ENCODE data around the gene OR6B3.

OR6B3 gene

DNA sequence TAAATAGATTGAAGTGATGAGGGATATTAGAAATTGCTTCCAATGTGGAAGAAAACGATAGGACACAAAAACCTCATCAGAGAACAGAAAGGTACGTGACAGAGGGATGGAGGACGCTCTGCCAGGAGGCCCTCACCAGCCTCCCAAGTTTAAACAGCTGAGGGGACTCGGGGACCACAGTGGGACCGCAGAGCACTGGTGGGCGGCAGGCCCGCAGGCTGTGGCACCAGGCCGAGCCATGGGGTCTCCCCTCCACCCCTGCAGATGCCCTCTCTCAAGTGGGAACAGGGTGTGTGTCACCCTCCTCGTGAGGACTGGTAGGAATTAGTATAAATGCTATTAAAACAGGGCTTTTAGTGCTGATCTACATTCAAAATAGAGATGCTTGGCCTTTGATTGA lies 39.0 kb downstream of the OR6B3 start:
- TF ChIP-seq YY1 (IDR thresholded peaks at IDR 0.05; ENCODE audit: insufficient read depth, insufficient read length) (no peak), ZNF274 (IDR thresholded peaks at IDR 0.05; ENCODE audit: low read depth, low read length) (no peak), SUZ12 (IDR thresholded peaks at IDR 0.05; ENCODE audit: extremely low read depth, insufficient read depth, insufficient read length) (no peak)
- Histone ChIP-seq H3K36me3 (ENCODE audit: insufficient read depth, insufficient read length, low read length) (peaks cover 96% of the 10 kb centered on the region), H3K9me3 (ENCODE audit: insufficient read depth, low read length) (no peaks in the 10 kb centered on the region), H3K4me3 (ENCODE audit: insufficient read length, low read depth) (no peak overlapping the region), H3K9ac (ENCODE audit: insufficient read length, low read depth) (no peak overlapping the region), H3K4me1 (ENCODE audit: insufficient read depth, insufficient read length) (no peaks in the 10 kb centered on the region), H3K27me3 (ENCODE audit: insufficient read depth, insufficient read length) (no peaks in the 10 kb centered on the region)
- no peak for DNase-seq (ENCODE audit: low read depth, low spot score)

- Histone ChIP-seq H3K27me3 (ENCODE audit: insufficient read depth, insufficient read length) (no peaks in the 10 kb centered on the region), H3K4me1 (ENCODE audit: insufficient read depth, insufficient read length) (no peaks in the 10 kb centered on the region), H3K36me3 (ENCODE audit: insufficient read depth, insufficient read length, low read length) (peaks cover 96% of the 10 kb centered on the region), H3K9ac (ENCODE audit: insufficient read length, low read depth) (no peak overlapping the region), H3K9me3 (ENCODE audit: insufficient read depth, low read length) (no peaks in the 10 kb centered on the region), H3K4me3 (ENCODE audit: insufficient read length, low read depth) (no peak overlapping the region)
- TF ChIP-seq YY1 (IDR thresholded peaks at IDR 0.05; ENCODE audit: insufficient read depth, insufficient read length), result no peak
- no peak for TF ChIP-seq ZNF274 (IDR thresholded peaks at IDR 0.05; ENCODE audit: low read depth, low read length)
- TF ChIP-seq SUZ12 (IDR thresholded peaks at IDR 0.05; ENCODE audit: extremely low read depth, insufficient read depth, insufficient read length), result no peak
- DNase-seq (ENCODE audit: low read depth, low spot score), result no peak
Observed at GRCh38 chr2:240013343-240013742, 40.0 kb downstream of the OR6B3 start.

DNA sequence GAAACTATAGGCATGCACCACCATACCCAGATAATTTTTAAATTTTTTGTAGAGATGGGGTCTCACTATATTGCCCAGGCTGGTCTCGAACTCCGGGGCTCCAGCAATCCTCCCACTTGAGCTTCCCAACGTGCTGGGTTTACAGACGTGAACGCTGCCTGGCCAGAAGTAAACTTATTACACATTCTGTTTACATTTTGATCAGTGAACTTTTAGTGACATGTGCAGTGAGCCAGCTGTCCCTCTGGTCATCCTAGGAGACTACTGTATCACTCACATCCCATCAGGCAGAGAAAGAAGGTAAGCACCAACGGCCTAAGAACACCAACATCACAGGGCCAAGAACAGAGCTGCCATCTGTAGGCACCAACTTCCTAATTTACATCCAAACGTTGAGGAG lies 50.3 kb downstream of the OR6B3 start:
- no peaks in the 10 kb centered on the region for H3K27me3 ChIP-seq (ENCODE audit: insufficient read depth, insufficient read length)
- no peak for TF ChIP-seq YY1 (IDR thresholded peaks at IDR 0.05; ENCODE audit: insufficient read depth, insufficient read length)
- TF ChIP-seq ZNF274 (IDR thresholded peaks at IDR 0.05; ENCODE audit: low read depth, low read length), result no peak
- no peak for TF ChIP-seq SUZ12 (IDR thresholded peaks at IDR 0.05; ENCODE audit: extremely low read depth, insufficient read depth, insufficient read length)
- DNase-seq (ENCODE audit: low read depth, low spot score), result no peak
- peaks cover 95% of the 10 kb centered on the region for H3K36me3 ChIP-seq (ENCODE audit: insufficient read depth, insufficient read length, low read length)
- no peak overlapping the region for H3K9ac ChIP-seq (ENCODE audit: insufficient read length, low read depth)
- H3K4me3 ChIP-seq (ENCODE audit: insufficient read length, low read depth), result no peak overlapping the region
- no peaks in the 10 kb centered on the region for H3K9me3 ChIP-seq (ENCODE audit: insufficient read depth, low read length)
- H3K4me1 ChIP-seq (ENCODE audit: insufficient read depth, insufficient read length), result peaks cover 5% of the 10 kb centered on the region

GRCh38 chr2:240000671-240001070 lies 52.6 kb downstream of the OR6B3 start:
- H3K36me3 ChIP-seq (ENCODE audit: insufficient read depth, insufficient read length, low read length), result peaks cover 82% of the 10 kb centered on the region
- no peak overlapping the region for H3K4me3 ChIP-seq (ENCODE audit: insufficient read length, low read depth)
- no peaks in the 10 kb centered on the region for H3K9me3 ChIP-seq (ENCODE audit: insufficient read depth, low read length)
- DNase-seq (ENCODE audit: low read depth, low spot score), result no peak
- TF ChIP-seq YY1 (IDR thresholded peaks at IDR 0.05; ENCODE audit: insufficient read depth, insufficient read length) (no peak), ZNF274 (IDR thresholded peaks at IDR 0.05; ENCODE audit: low read depth, low read length) (no peak), SUZ12 (IDR thresholded peaks at IDR 0.05; ENCODE audit: extremely low read depth, insufficient read depth, insufficient read length) (no peak)
- peaks cover 5% of the 10 kb centered on the region for H3K4me1 ChIP-seq (ENCODE audit: insufficient read depth, insufficient read length)
- no peak overlapping the region for H3K9ac ChIP-seq (ENCODE audit: insufficient read length, low read depth)
- H3K27me3 ChIP-seq (ENCODE audit: insufficient read depth, insufficient read length), result no peaks in the 10 kb centered on the region

- Histone ChIP-seq H3K4me1 (ENCODE audit: insufficient read depth, insufficient read length) (peaks cover 5% of the 10 kb centered on the region), H3K27me3 (ENCODE audit: insufficient read depth, insufficient read length) (no peaks in the 10 kb centered on the region), H3K9ac (ENCODE audit: insufficient read length, low read depth) (peak overlapping the region; percentile 46), H3K4me3 (ENCODE audit: insufficient read length, low read depth) (no peak overlapping the region), H3K9me3 (ENCODE audit: insufficient read depth, low read length) (no peaks in the 10 kb centered on the region), H3K36me3 (ENCODE audit: insufficient read depth, insufficient read length, low read length) (peaks cover 60% of the 10 kb centered on the region)
- TF ChIP-seq YY1 (IDR thresholded peaks at IDR 0.05; ENCODE audit: insufficient read depth, insufficient read length) (no peak), ZNF274 (IDR thresholded peaks at IDR 0.05; ENCODE audit: low read depth, low read length) (no peak), SUZ12 (IDR thresholded peaks at IDR 0.05; ENCODE audit: extremely low read depth, insufficient read depth, insufficient read length) (no peak)
- no peak for DNase-seq (ENCODE audit: low read depth, low spot score)
Observed at GRCh38 chr2:239997686-239998409, 55.5 kb downstream of the OR6B3 start.

All from NT2/D1 (cell line).